Osteoblast (primary cell): ENCODE results near the gene MCC. TPM values are rescaled to one million over a fixed set of nuclear protein-coding genes. Genes with fewer than 3 reads are reported as not detected.

ENCODE experiments used
- DNase-seq: peaks from one replicate; pipeline ENCODE4 v3.0.0; 2011; ENCODE audit warnings: low spot score, mixed read lengths; ENCODE audit not compliant: insufficient read length; ENCODE audit errors: missing footprints
- H2AFZ ChIP-seq: 2 replicates; pipeline ENCODE4 v1.6.0; 2011; ENCODE audit warnings: mild to moderate bottlenecking, low read length
- H3K27ac ChIP-seq: 2 replicates; pipeline ENCODE4 v1.5.1; 2011; ENCODE audit warnings: mild to moderate bottlenecking, low read depth, low read length, moderate library complexity
- H3K27me3 ChIP-seq: 2 replicates; pipeline ENCODE4 v1.6.0; 2012; ENCODE audit warnings: mild to moderate bottlenecking, control low read depth, inconsistent platforms, low read length, moderate library complexity; ENCODE audit not compliant: insufficient read depth
- H3K36me3 ChIP-seq: 2 replicates; pipeline ENCODE4 v1.5.1; 2011; ENCODE audit warnings: mild to moderate bottlenecking, low read length, control low read depth, moderate library complexity; ENCODE audit not compliant: insufficient read depth
- H3K4me1 ChIP-seq: 2 replicates; pipeline ENCODE4 v1.5.1; 2011; ENCODE audit warnings: mild to moderate bottlenecking, low read length, control low read depth, moderate library complexity; ENCODE audit not compliant: insufficient read depth
- H3K4me2 ChIP-seq: 2 replicates; pipeline ENCODE4 v1.6.0; 2011; ENCODE audit warnings: mild to moderate bottlenecking, low read length; ENCODE audit not compliant: insufficient read depth
- H3K4me3 ChIP-seq: fragments of 200-600 bp; sonication (generic); 3 replicates; pipeline ENCODE4 v1.5.1; 2012; ENCODE audit warnings: mild to moderate bottlenecking, low read length, inconsistent platforms; ENCODE audit not compliant: insufficient read depth
- H3K79me2 ChIP-seq: 2 replicates; pipeline ENCODE4 v1.6.0; 2012; ENCODE audit warnings: mild to moderate bottlenecking, low read length, control low read depth, inconsistent platforms; ENCODE audit not compliant: insufficient read depth
- H3K9me3 ChIP-seq: 2 replicates; pipeline ENCODE4 v1.5.1; 2011; ENCODE audit warnings: low read depth, low read length, control low read depth
- H4K20me1 ChIP-seq: 2 replicates; pipeline ENCODE4 v1.6.0; 2012; ENCODE audit warnings: mild to moderate bottlenecking, low read length, control low read depth; ENCODE audit not compliant: insufficient read depth
- CTCF ChIP-seq: IDR thresholded peaks from 2 replicates; pipeline ENCODE4 v1.5.1; 2011; ENCODE audit warnings: mild to moderate bottlenecking, low read depth, low read length, moderate library complexity; ENCODE audit errors: extremely low read depth
- total RNA-seq: library from RNA; depleted of rRNA; stranded (reverse); fragments of >200 nt; gene quantifications from 2 replicates; pipeline ENCODE4 v1.2.3, GENCODE V29; 2012

The MCC gene
- total RNA-seq, 1 donor, result 45.6 TPM

GRCh38 chr5:113378959-113379541, 109.2 kb downstream of the MCC start:
- Histone ChIP-seq H3K9me3 (no peaks in the 10 kb centered on the region), H2AFZ (no peak overlapping the region), H3K4me3 (no peak overlapping the region), H3K4me2 (no peak overlapping the region), H4K20me1 (no peaks in the 10 kb centered on the region), H3K36me3 (no peaks in the 10 kb centered on the region), H3K27me3 (no peaks in the 10 kb centered on the region), H3K27ac (no peak overlapping the region), H3K79me2 (no peaks in the 10 kb centered on the region), H3K4me1 (peaks cover 7% of the 10 kb centered on the region)
- peak; percentile 64 for DNase-seq
- TF ChIP-seq CTCF, result peak; percentile 86

- Histone ChIP-seq H4K20me1 (no peaks in the 10 kb centered on the region), H3K4me1 (peaks cover 7% of the 10 kb centered on the region), H3K9me3 (no peaks in the 10 kb centered on the region), H3K79me2 (no peaks in the 10 kb centered on the region), H3K4me2 (no peak overlapping the region), H3K27ac (no peak overlapping the region), H3K4me3 (no peak overlapping the region), H2AFZ (no peak overlapping the region), H3K27me3 (no peaks in the 10 kb centered on the region), H3K36me3 (no peaks in the 10 kb centered on the region)
- no peak for DNase-seq
- TF ChIP-seq CTCF, result no peak
Observed at GRCh38 chr5:113378514-113378913, 109.7 kb downstream of the MCC start.

- H3K9me3 ChIP-seq, result no peaks in the 10 kb centered on the region
- H2AFZ ChIP-seq, result no peak overlapping the region
- no peak overlapping the region for H3K27ac ChIP-seq
- H3K4me2 ChIP-seq, result no peak overlapping the region
- H3K4me3 ChIP-seq, result no peak overlapping the region
- DNase-seq, result no peak
- H3K79me2 ChIP-seq, result no peaks in the 10 kb centered on the region
- no peaks in the 10 kb centered on the region for H3K36me3 ChIP-seq
- no peak for TF ChIP-seq CTCF
- H3K4me1 ChIP-seq, result peaks cover 7% of the 10 kb centered on the region
- no peaks in the 10 kb centered on the region for H3K27me3 ChIP-seq
- H4K20me1 ChIP-seq, result no peaks in the 10 kb centered on the region
Observed at GRCh38 chr5:113378081-113378480, 110.2 kb downstream of the MCC start.

- Histone ChIP-seq H4K20me1 (no peaks in the 10 kb centered on the region), H3K27ac (no peak overlapping the region), H3K4me1 (peaks cover 7% of the 10 kb centered on the region), H3K9me3 (no peaks in the 10 kb centered on the region), H3K27me3 (no peaks in the 10 kb centered on the region), H2AFZ (no peak overlapping the region), H3K36me3 (no peaks in the 10 kb centered on the region), H3K79me2 (no peaks in the 10 kb centered on the region), H3K4me3 (no peak overlapping the region), H3K4me2 (no peak overlapping the region)
- TF ChIP-seq CTCF, result no peak
- no peak for DNase-seq
Observed at GRCh38 chr5:113376640-113377039, 111.6 kb downstream of the MCC start.
